Muscle layer of duodenum (tissue), 2 donors: ENCODE measurements around the gene MRPS33.
A peak's percentile ranks its signal among the peaks of the same experiment; 100 is the strongest.
"Not testable (repeated sequence)": the region's sequence is repeated elsewhere in the genome, so short reads cannot be mapped to it uniquely, and the experiment has no call there.

Source experiments
- H3K27ac ChIP-seq: one replicate; pipeline ENCODE4 v1.7.0; 2013; ENCODE audit warnings: mild to moderate bottlenecking, low read length
- H3K27me3 ChIP-seq: one replicate; pipeline ENCODE4 v1.7.0; 2013; ENCODE audit warnings: low read depth, mild to moderate bottlenecking, control low read depth, low read length
- H3K36me3 ChIP-seq, 2 donors: one replicate each; pipeline ENCODE4 v1.7.0; 2013; ENCODE audit warnings: low read length in 2 of 2, control low read depth in 1 of 2, mild to moderate bottlenecking in 1 of 2; ENCODE audit not compliant: insufficient read depth in 2 of 2, control insufficient read depth in 1 of 2
- H3K4me1 ChIP-seq, 2 donors: one replicate each; pipeline ENCODE4 v1.7.0; 2013; ENCODE audit warnings: low read length in 2 of 2, mild to moderate bottlenecking in 2 of 2, control low read depth in 1 of 2, moderate library complexity in 1 of 2; ENCODE audit not compliant: insufficient read depth in 2 of 2, control insufficient read depth in 1 of 2
- H3K4me3 ChIP-seq, 2 donors: one replicate each; pipeline ENCODE4 v1.7.0; 2013; ENCODE audit warnings: low read length in 2 of 2, low read depth in 1 of 2, mild to moderate bottlenecking in 1 of 2
- H3K9me3 ChIP-seq, 2 donors: one replicate each; pipeline ENCODE4 v1.7.0; 2013; ENCODE audit warnings: low read length in 2 of 2, control low read depth in 1 of 2, mild to moderate bottlenecking in 1 of 2; ENCODE audit not compliant: control insufficient read depth in 1 of 2
- donor health status: healthy.

MRPS33 gene

DNA sequence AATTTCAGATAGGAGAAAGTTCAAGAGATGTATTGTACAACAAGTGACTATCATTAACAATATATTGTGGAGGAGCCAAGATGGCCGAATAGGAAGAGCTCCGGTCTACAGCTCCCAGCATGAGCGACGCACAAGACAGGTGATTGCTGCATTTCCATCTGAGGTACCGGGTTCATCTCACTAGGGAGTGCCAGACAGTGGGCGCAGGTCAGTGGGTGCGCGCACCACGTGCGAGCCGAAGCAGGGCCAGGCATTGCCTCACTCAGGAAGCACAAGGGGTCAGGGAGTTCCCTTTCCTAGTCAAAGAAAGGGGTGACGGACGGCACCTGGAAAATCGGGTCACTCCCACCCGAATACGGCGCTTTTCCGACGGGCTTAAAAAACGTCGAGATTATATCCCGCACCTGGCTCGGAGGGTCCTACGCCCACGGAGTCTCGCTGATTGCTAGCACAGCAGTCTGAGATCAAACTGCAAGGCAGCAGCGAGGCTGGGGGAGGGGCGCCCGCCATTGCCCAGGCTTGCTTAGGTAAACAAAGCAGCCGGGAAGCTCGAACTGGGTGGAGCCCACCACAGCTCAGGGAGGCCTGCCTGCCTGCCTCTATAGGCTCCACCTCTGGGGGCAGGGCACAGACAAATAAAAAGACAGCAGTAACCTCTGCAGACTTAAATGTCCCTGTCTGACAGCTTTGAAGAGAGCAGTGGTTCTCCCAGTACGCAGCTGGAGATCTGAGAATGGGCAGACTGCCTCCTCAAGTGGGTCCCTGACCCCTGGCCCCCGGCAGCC is 18.0 kb upstream of the MRPS33 start:
- H3K9me3 ChIP-seq, H3K27me3 ChIP-seq, H3K4me3 ChIP-seq, H3K4me1 ChIP-seq, H3K36me3 ChIP-seq, H3K27ac ChIP-seq: not testable (repeated sequence)

DNA sequence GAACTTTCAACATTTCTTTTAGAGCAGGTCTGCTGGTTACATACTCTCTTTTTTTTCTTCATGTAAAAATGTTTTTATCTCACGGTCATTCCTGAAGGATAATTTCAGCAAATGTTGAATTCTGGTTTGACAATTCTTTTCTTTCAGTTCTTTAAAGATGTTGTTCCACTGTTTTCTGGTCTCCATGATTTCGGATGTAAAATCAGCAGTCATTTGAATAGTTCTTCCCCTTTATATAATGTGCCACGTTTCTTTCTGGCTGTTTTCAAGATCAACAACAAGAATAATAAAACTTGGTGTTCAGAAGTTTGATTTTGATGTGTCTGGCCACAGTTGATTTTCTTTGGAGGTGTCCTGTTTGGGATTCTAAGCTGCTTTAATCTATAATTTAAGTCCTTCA is 14.0 kb upstream of the MRPS33 start:
- Histone ChIP-seq H3K4me3 (no peak overlapping the region), H3K4me1 (no peaks in the 10 kb centered on the region), H3K9me3 (peaks cover 6 to 12% of the 10 kb centered on the region in 2 donors), H3K27ac (no peak overlapping the region), H3K27me3 (no peaks in the 10 kb centered on the region), H3K36me3 (no peaks in the 10 kb centered on the region)

DNA sequence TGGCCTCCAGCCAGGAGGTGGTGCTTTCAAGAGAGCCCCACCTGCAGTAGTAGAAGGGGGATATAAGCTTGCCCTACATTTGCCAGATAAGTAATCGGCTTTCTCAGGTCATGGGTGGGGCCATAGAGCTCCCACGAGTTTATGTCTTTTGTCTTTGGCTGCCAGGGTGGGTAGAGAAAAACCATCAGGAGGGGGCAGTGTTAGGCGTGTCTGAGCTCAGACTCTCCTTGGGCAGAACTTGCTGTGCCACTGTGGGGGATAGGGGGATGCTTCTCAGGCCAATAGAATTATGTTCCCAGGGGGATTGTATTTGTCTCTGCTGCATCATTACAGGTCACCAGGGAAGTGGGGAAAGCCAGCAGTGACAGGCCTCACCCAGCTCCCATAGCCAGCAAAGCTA is 12.3 kb upstream of the MRPS33 start:
- Histone ChIP-seq H3K9me3 (peaks cover 6 to 12% of the 10 kb centered on the region in 2 donors), H3K4me1 (no peaks in the 10 kb centered on the region), H3K4me3 (no peak overlapping the region), H3K27me3 (no peaks in the 10 kb centered on the region), H3K36me3 (no peaks in the 10 kb centered on the region), H3K27ac (no peak overlapping the region)

DNA sequence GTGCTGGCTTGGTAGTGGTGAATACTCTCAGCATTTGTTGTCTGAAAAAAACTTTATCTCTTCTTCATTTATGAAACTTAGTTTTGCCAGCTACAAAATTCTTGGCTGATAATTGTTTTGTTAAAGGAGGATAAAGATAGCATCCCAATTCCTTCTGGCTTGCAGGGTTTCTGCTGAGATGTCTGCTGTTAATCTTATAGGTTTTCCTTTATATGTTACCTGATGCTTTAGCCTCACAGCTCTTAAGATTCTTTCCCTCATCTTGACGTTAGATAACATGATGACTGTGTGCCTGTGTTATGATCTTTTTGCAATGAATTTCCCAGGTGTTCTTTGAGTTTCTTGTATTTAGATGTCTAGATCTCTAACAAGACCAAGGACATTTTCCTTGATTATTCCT is 9.9 kb upstream of the MRPS33 start:
- no peaks in the 10 kb centered on the region for H3K27me3 ChIP-seq
- no peaks in the 10 kb centered on the region for H3K36me3 ChIP-seq
- H3K27ac ChIP-seq: no peak overlapping the region
- peaks cover 6 to 12% of the 10 kb centered on the region in 2 donors for H3K9me3 ChIP-seq
- H3K4me3 ChIP-seq: no peak overlapping the region
- no peaks in the 10 kb centered on the region for H3K4me1 ChIP-seq

DNA sequence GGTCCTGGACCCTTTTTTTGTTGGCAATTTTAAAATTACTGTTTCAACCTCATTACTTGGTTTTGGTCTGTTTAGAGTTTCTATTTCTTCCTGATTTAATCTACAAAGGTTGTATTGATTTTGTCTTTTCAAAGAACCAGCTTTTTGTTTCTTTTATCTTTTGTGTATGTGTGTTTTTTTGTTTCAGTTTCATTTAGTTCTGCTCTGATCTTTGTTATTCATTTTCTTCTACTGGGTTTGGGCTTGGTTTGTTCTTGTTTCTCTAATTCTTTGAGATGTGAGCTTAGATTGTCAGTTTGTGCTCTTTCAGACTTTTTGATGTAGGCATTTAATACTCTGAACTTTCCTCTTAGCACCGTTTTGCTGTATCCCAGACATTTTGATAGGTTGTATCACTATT is 8.5 kb upstream of the MRPS33 start:
- Histone ChIP-seq H3K36me3 (no peaks in the 10 kb centered on the region), H3K27ac (no peak overlapping the region), H3K4me3 (no peak overlapping the region), H3K4me1 (no peaks in the 10 kb centered on the region), H3K9me3 (peaks cover 3 to 12% of the 10 kb centered on the region in 2 donors), H3K27me3 (no peaks in the 10 kb centered on the region)

DNA sequence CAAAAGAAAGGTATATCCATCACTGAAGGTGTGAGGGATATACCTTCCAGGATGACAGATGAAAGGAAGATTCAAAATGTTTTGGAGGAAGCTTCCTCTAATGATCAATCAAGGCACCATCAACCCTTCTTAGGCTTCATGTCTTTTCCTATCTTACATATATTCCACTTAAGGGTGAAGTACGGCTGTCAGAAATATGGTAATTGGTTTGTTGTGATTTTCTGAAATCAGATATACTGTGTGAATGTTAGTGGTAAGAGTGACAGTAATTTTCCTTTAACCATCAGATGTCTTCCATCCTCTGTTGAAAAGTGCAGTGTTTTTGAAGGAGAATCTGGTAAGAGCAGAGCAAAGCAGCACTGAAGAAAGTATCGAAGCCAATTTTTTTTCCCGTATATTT is 2.8 kb upstream of the MRPS33 start:
- H3K27me3 ChIP-seq: no peaks in the 10 kb centered on the region
- H3K9me3 ChIP-seq: no peaks in the 10 kb centered on the region
- H3K4me3 ChIP-seq: no peak overlapping the region
- H3K4me1 ChIP-seq: peaks cover 5 to 7% of the 10 kb centered on the region in 2 donors
- no peak overlapping the region for H3K27ac ChIP-seq
- H3K36me3 ChIP-seq: no peaks in the 10 kb centered on the region

DNA sequence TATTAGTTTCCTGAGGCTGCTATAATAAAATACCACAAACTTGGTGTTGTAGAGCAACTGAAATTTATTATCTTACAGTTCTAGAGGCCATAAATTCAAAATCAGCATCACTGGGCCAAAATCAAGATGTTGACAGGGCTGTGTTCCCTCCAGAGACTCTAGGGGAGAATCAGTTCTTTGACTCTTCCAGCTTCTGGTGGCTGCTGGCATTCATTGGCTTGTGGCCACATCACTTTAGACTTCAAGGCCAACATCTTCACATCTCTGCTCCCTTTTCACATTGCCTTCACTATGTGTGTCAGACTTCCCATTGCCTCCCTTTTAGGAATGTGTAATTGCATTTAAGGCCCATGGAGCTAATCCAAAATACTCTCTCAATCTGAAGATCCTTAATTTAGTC is 1.6 kb upstream of the MRPS33 start:
- no peaks in the 10 kb centered on the region for H3K27me3 ChIP-seq
- peaks cover 5 to 7% of the 10 kb centered on the region in 2 donors for H3K4me1 ChIP-seq

DNA sequence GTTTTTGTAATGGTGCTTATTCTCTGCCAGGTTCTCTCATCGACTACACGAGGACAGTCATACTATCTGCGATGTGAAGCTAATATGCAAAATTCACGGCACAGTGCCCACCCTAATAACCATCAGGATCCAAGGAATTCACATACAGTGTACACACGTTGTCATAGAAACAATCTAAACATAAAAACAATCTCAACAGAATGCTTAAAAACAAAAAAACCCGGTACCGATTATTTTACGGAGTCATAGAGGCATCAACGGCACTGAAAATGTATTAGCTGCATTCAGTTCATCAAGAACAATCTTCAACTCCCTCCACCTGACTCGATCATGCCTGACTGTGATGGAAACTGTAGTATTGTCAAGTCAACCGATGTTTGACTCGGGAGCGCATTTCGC is 628 bp downstream of the MRPS33 start:
- H3K9me3 ChIP-seq: no peaks in the 10 kb centered on the region
- peaks cover 0 to 11% of the 10 kb centered on the region in 2 donors for H3K36me3 ChIP-seq
- peak overlapping the region; percentile 69 to 97 for H3K4me3 ChIP-seq
- peak overlapping the region; percentile 93 for H3K27ac ChIP-seq
- H3K27me3 ChIP-seq: no peaks in the 10 kb centered on the region
- H3K4me1 ChIP-seq: peaks cover 5 to 7% of the 10 kb centered on the region in 2 donors

More for the DNA sequence above, 1.6 kb upstream of the MRPS33 start:
- Histone ChIP-seq H3K4me3 (no peak overlapping the region), H3K27ac (no peak overlapping the region), H3K36me3 (no peaks in the 10 kb centered on the region), H3K9me3 (no peaks in the 10 kb centered on the region)

DNA sequence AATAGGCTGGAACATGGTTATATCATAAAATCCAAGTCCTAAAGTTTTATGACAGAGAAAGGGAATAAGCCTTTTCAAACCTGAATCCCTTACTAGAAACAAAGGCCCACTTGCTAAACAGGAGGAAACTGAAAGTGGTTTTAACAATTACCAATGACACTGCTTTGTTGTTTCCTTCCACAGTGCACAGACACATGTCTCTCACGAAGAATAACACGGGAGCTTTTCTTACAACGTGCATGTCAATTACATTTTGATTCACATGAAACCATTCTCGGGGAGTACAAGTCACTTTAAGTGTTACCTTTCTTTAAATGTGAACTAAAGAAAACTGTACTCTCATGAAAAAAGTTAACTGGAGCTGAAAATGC is 1.4 kb downstream of the MRPS33 start:
- no peaks in the 10 kb centered on the region for H3K27me3 ChIP-seq
- peak overlapping the region; percentile 69 to 97 for H3K4me3 ChIP-seq
- no peaks in the 10 kb centered on the region for H3K9me3 ChIP-seq
- H3K36me3 ChIP-seq: peaks cover 2 to 13% of the 10 kb centered on the region in 2 donors
- no peak overlapping the region for H3K27ac ChIP-seq
- H3K4me1 ChIP-seq: peaks cover 5 to 7% of the 10 kb centered on the region in 2 donors

DNA sequence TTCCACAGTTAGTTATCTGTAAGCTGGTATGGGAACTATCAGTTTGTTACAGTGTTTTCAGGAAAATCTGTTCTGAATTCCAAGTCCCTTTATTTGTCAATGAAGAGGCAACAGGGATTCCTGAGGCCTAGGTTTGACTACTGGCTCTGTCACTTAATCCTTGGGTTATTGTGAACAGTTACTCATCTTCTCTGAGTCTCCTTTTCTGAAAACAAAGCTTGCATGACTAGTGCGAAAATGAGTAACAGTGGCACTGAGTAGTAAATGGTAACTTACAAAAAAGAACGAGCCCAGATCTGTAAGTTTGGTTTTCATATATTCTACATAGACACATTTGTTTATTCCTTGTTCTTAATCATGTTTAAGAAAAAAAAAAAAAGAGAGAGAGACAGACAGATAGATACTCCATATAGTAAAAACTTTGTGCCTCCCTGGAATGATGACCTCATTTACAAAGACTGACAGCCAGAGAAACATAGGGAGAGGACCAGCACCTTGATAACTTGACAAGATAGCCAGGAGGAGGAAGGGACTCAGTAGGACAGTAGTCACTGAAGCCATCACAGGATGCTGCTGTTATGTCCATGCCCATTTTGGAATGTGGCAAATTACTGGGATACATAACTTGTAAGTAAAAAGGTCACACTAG is 1.9 kb downstream of the MRPS33 start:
- Histone ChIP-seq H3K27me3 (no peaks in the 10 kb centered on the region), H3K4me3 (peak overlapping the region in 1 of 2 donors; percentile 97), H3K9me3 (no peaks in the 10 kb centered on the region), H3K4me1 (peaks cover 5 to 7% of the 10 kb centered on the region in 2 donors), H3K27ac (no peak overlapping the region), H3K36me3 (peaks cover 3 to 18% of the 10 kb centered on the region in 2 donors)

DNA sequence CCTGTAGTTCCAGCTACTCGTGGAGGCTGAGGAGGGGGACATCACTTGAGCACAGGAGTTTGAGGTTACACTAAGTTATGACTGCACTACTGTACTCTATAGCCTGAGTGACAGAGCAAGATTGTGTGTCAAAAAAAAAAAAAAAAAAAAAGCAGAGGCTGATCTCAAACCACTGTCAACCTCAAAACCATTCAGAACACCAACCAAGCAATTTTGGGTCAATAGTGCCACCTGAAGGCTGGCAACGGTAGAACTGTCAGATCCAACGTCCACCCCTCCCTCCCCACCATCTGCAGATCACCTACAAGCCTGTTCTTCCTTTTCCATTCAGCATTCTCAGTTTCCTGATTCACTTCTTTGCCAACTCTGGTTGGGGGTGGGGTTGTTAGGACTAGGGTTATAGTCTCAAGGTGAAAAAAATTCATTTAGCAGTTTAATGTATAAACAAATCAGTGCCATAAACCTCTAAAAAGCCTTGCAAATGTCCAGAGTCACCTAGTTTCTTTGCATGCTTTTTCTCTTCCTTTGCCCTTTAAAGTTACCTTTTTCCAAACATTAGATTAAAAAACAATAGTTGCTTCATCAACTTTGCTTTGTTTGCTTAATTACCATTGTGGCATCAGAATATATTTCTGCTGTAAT is 2.6 kb downstream of the MRPS33 start:
- peaks cover 3 to 24% of the 10 kb centered on the region in 2 donors for H3K36me3 ChIP-seq
- no peaks in the 10 kb centered on the region for H3K27me3 ChIP-seq
- H3K4me1 ChIP-seq: peaks cover 5 to 7% of the 10 kb centered on the region in 2 donors
- H3K9me3 ChIP-seq: no peaks in the 10 kb centered on the region
- H3K4me3 ChIP-seq: no peak overlapping the region
- no peak overlapping the region for H3K27ac ChIP-seq
